ENCODE data around the gene IQCK.

GRCh38 chr16:19857593-19858339 is 139.7 kb downstream of the IQCK start:
- TF ChIP-seq CTCF (conservative IDR thresholded peaks at IDR 0.05 in 1 of 2, IDR thresholded peaks at IDR 0.05 in 1 of 2; ENCODE audit: low read depth in 1 of 2, low read length in 2 of 2) (no peak), EZH2 (IDR thresholded peaks at IDR 0.05; ENCODE audit: low read length, missing control alignments) (no peak)

Data from fibroblast of lung (primary cell).